Measurements from ENCODE around the gene IFT57. TPM values are rescaled to one million over a fixed set of nuclear protein-coding genes. Genes with fewer than 3 reads are reported as not detected.

IFT57 gene
- total and polyA plus RNA-seq, 10 of the 15 experiments (the other 5 are each of a cell fraction or from before 2014, with no cell fraction given): 1.8 to 25.0 (median 7.5) TPM

- intact Hi-C loops (cut with micrococcal nuclease; ENCODE audit: unreplicated experiment): no loop called here
- CTCF ChIA-PET: no interaction called here
- H3K27ac ChIP-seq (ENCODE audit: control insufficient read depth, insufficient read depth): no peak overlapping the region
- no peaks in the 10 kb centered on the region for H3K79me2 ChIP-seq (ENCODE audit: control insufficient read depth, insufficient read depth, low read length)
- in situ Hi-C loops (cut with MboI): no loop called here
- no TSS peak for BruUV-seq (replicated peaks)
- no peaks in the 10 kb centered on the region for H3K36me3 ChIP-seq (ENCODE audit: control insufficient read depth in 2 of 2, insufficient read depth in 2 of 2, low read length in 1 of 2)
- H3K4me3 ChIP-seq: no peak overlapping the region
- TF ChIP-seq, protein P1, sequence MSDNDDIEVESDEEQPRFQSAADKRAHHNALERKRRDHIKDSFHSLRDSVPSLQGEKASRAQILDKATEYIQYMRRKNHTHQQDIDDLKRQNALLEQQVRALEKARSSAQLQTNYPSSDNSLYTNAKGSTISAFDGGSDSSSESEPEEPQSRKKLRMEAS (IDR thresholded peaks at IDR 0.05; ENCODE audit: low read depth, low read length): no peak
- no peak for TF ChIP-seq CTCF (IDR thresholded peaks at IDR 0.05 in 2 of 3, conservative IDR thresholded peaks at IDR 0.05 in 1 of 3; ENCODE audit: control insufficient read depth in 2 of 3, extremely low read depth in 1 of 3, insufficient read depth in 1 of 3, low read depth in 3 of 3, low read length in 3 of 3)
- no peak for TF ChIP-seq RB1 (IDR thresholded peaks at IDR 0.05; ENCODE audit: borderline replicate concordance)
- no peak for TF ChIP-seq SREBF1 (IDR thresholded peaks at IDR 0.05; ENCODE audit: low read length)
- TF ChIP-seq TCF12 (IDR thresholded peaks at IDR 0.05; ENCODE audit: low read depth, low read length): no peak
- no peak for TF ChIP-seq ZZZ3 (IDR thresholded peaks at IDR 0.05; ENCODE audit: control insufficient read depth, insufficient read length, low read depth)
- TF ChIP-seq, protein P2, sequence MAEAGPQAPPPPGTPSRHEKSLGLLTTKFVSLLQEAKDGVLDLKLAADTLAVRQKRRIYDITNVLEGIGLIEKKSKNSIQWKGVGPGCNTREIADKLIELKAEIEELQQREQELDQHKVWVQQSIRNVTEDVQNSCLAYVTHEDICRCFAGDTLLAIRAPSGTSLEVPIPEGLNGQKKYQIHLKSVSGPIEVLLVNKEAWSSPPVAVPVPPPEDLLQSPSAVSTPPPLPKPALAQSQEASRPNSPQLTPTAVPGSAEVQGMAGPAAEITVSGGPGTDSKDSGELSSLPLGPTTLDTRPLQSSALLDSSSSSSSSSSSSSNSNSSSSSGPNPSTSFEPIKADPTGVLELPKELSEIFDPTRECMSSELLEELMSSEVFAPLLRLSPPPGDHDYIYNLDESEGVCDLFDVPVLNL (IDR thresholded peaks at IDR 0.05; ENCODE audit: low read depth, low read length): no peak
- TF ChIP-seq PML (IDR thresholded peaks at IDR 0.05; ENCODE audit: low read length): no peak
- TF ChIP-seq POLR2A (IDR thresholded peaks at IDR 0.05; ENCODE audit: low read depth, low read length): no peak
- TF ChIP-seq ZNF274 (IDR thresholded peaks at IDR 0.05; ENCODE audit: insufficient read depth, insufficient read length): no peak
- no peak for TF ChIP-seq NR2F1 (conservative IDR thresholded peaks at IDR 0.05)
- TF ChIP-seq CEBPB (IDR thresholded peaks at IDR 0.05; ENCODE audit: borderline replicate concordance in 1 of 2, low read depth in 2 of 2, low read length in 2 of 2): no peak
- TF ChIP-seq, protein P3, sequence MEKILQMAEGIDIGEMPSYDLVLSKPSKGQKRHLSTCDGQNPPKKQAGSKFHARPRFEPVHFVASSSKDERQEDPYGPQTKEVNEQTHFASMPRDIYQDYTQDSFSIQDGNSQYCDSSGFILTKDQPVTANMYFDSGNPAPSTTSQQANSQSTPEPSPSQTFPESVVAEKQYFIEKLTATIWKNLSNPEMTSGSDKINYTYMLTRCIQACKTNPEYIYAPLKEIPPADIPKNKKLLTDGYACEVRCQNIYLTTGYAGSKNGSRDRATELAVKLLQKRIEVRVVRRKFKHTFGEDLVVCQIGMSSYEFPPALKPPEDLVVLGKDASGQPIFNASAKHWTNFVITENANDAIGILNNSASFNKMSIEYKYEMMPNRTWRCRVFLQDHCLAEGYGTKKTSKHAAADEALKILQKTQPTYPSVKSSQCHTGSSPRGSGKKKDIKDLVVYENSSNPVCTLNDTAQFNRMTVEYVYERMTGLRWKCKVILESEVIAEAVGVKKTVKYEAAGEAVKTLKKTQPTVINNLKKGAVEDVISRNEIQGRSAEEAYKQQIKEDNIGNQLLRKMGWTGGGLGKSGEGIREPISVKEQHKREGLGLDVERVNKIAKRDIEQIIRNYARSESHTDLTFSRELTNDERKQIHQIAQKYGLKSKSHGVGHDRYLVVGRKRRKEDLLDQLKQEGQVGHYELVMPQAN (conservative IDR thresholded peaks at IDR 0.05): no peak
- no peak overlapping the region for H3K9ac ChIP-seq (ENCODE audit: control insufficient read depth, insufficient read depth, low read length)
- WGBS (ENCODE audit: insufficient coverage, insufficient replicate concordance, low lambda C conversion rate, missing lambda C conversion rate): 100% methylated on average over 3 of the region's 3 CpGs
- POLR2A ChIA-PET: no interaction called here
- ATAC-seq (no peak), DNase-seq (ENCODE audit: low read depth, low spot score) (no peak), FAIRE-seq (no peak)
- H3K4me2 ChIP-seq (ENCODE audit: control insufficient read depth, insufficient read depth): no peak overlapping the region
- H2AFZ ChIP-seq (ENCODE audit: control insufficient read depth, low read depth, low read length): no peak overlapping the region
- SMC1A ChIA-PET (ENCODE audit: uncharacterized antibody, unreplicated experiment): no interaction called here
- no peaks in the 10 kb centered on the region for H3K27me3 ChIP-seq (replicated peaks in 1 of 2; ENCODE audit: control insufficient read depth in 2 of 2, insufficient read depth in 2 of 2, low read length in 1 of 2)
- H4K20me1 ChIP-seq (ENCODE audit: control insufficient read depth, insufficient read depth): no peaks in the 10 kb centered on the region
- peaks cover 2% of the 10 kb centered on the region for H3K9me3 ChIP-seq (replicated peaks; ENCODE audit: control insufficient read depth, insufficient read depth, low read length)
- RAD21 ChIA-PET (ENCODE audit: unreplicated experiment): no interaction called here
- no peaks in the 10 kb centered on the region for H3K4me1 ChIP-seq (ENCODE audit: control insufficient read depth, insufficient read depth, low read length)
Observed at GRCh38 chr3:108190346-108190745, 31.9 kb downstream of the IFT57 start.
